ENCODE results near the gene PRDM4.
"Not testable (repeated sequence)": the region's sequence is repeated elsewhere in the genome, so short reads cannot be mapped to it uniquely, and the experiment has no call there.

The PRDM4 gene

DNA sequence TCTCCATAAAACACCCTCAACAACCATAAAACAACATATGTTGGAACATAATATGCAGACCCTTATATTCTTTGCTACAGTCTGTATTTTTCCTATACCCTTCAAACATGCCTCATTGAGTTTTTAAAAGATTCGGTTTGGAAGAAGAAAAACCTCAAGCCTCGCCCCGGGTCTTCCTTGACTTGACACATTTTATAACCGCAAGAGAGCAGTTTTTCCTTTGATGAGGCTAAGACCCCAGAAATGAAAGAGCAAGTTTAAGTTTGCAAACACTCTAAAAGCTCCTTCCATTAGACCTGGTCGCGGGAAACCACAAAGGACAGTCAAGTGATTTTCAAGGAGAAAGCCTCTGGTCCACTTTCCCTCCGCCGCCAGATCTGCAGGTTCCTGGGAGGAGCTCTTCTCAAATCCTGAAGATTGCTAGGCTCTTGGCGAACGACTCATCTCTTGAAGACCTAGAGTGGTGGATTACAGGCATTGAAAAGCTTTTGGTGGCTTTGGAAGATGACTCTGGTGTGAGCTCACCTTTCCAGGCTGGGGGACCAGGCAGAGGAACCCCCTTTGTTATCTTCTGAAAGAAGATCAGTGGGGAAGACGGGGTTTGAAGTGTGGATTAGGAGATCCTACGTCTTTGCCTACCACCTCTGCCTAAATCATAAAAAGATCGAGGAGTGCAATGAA, 13.6 kb upstream of the PRDM4 start, which contains the start of gene ASCL4:
ASCL4 (plus strand) TSS at position 356 of the 681 bp plus-strand sequence. CDS start 515 bp downstream, outside the sequence.
- DNase-seq (ENCODE audit: low spot score), result no peak

GRCh38 chr12:107767466-107767865, 6.5 kb upstream of the PRDM4 start:
- DNase-seq (ENCODE audit: low spot score), result no peak

- no peak for DNase-seq (ENCODE audit: low spot score)
Measured at GRCh38 chr12:107765316-107765715, 4.4 kb upstream of the PRDM4 start.

DNA sequence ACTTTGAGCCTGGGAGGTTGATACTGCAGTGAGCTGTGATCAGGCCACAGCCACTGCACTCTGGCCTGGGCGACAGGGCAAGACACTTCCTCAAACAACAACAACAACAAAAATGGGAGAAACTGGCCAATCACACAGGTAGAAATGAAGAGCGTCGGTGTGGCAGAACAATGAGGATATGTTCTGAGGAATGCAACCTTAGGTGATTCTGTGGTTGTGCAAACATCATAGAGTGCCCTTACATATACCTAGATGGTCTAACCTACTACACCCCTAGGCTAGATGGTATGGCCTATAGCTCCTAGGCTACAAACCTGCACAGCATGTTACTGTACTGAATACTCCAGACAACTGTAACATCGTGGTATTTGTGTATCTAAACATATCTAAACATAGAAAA, 3.7 kb upstream of the PRDM4 start:
- DNase-seq (ENCODE audit: low spot score), result no peak

GRCh38 chr12:107762874-107763273, 1.9 kb upstream of the PRDM4 start:
- no peak for DNase-seq (ENCODE audit: low spot score)

GRCh38 chr12:107761502-107761904, 566 bp upstream of the PRDM4 start:
- DNase-seq (ENCODE audit: low spot score), result peak; percentile 21

- peak; percentile 28 for DNase-seq (ENCODE audit: low spot score)
Measured at GRCh38 chr12:107760207-107760808, 629 bp downstream of the PRDM4 start.

DNA sequence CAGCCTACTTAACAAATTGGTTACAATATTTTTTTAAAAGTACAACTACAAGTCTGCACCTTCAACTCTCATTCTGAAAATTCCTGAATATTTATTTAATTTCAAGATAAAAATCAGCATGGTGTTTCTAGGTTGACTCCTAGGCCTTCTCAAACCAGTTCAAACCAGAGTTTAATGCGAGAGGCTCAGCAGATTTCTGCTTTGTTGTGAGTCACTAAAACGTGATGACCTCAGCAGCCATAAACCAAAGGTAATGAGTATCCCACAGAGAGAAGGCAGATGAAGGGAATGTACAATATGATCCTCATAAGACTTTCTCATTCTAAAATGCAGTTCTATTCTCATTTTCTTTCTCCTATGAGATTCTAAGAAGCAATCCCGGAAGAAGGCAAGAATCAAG, 1.5 kb downstream of the PRDM4 start:
- DNase-seq (ENCODE audit: low spot score), result no peak

- no peak for DNase-seq (ENCODE audit: low spot score)
Measured at GRCh38 chr12:107749083-107749482, 11.9 kb downstream of the PRDM4 start.

GRCh38 chr12:107748472-107748871, 12.5 kb downstream of the PRDM4 start:
- DNase-seq (ENCODE audit: low spot score), result no peak

- no peak for DNase-seq (ENCODE audit: low spot score)
Measured at GRCh38 chr12:107736914-107737313, 24.0 kb downstream of the PRDM4 start.

DNA sequence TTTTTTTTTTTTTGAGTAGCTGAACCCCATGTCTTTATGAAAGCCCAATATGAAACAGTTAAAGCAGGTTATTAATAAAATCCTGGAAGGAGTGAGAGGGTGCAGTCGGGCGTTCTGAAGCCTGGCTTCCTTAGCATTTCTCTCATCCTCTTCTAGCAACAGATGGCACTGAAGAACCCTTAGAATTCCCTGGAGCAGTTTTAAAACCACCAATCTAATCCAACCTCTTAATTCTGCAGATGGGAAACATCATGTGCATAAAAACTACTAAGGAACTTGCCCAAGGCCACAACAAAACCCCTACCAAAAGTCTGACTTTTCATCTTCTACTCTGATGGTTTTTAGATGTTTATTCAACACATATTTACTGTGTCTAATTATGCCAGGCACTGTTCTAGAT, 25.2 kb downstream of the PRDM4 start:
- no peak for DNase-seq (ENCODE audit: low spot score)

DNA sequence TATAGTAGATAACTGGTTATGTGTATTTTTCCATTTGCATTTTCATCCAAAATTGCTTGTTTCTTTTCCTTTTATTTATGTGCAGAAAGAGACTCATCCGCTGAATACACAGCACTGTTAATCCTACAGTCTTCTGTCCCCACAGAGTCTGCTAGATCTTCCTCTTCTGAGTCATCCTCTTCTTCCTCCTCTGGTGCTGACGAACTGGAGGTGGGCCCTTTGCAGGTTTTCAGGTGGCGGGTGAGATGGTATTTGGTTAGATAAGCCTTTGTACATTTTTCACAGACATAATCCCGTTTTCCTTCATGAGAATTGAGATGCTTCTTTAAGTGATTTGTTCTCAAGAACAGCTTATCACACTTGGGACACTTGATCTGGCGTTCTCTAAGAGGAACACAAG, 26.8 kb downstream of the PRDM4 start:
- no peak for DNase-seq (ENCODE audit: low spot score)

GRCh38 chr12:107732365-107732764, 28.6 kb downstream of the PRDM4 start:
- no peak for DNase-seq (ENCODE audit: low spot score)

DNA sequence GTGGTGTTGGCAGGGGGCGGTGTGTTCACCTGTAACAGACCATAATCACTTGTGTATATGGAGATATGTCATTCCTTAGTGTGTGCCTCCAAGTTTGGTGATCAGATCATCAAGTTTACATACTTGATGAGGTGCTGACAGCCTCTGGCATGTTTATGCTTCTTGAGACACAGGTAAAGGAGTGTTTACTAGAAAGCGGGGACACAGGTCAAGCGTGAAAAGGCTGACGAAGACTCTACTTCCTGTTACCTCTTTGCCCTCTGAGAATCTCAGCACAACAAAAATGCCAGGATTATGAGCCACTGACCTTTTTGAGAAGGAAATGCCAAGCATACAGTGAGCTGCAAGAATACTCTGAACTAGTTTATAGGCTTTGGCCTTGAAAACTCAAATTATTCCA, 29.6 kb downstream of the PRDM4 start:
- no peak for DNase-seq (ENCODE audit: low spot score)

DNA sequence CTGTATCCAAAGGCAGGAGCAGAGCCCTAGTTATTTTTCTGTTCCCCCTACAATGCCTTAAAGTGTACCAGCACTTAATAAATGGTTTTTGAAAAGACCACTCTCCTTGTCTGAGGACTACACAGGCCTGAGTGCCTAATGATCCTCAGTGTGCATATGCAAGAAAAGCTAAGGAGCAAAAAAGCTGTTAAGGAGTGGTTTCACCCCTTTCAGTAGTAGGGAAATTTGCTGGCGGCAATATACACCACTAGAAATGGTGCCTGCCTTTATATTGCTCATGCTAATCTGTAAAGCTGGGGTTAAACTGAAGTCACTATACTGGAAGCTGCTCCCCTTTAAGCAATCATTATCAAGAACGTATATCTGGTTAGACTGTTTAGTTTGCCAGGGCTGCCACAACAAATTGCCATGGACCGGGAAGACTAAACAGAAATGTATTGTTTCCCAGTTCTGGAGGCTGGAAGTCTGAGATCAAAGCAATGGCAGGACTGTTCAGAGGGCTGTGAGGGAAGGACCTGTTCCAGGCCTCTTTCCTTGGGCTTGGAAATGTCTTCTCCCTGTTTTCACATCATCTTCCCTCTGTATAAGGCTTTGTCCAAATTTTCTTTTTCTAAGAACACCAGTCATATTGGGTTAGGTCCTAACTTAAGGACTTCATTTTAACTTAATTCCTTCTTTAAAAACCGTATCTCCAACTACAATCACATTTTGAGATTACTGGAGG, 30.2 kb downstream of the PRDM4 start:
- DNase-seq (ENCODE audit: low spot score), result no peak

DNA sequence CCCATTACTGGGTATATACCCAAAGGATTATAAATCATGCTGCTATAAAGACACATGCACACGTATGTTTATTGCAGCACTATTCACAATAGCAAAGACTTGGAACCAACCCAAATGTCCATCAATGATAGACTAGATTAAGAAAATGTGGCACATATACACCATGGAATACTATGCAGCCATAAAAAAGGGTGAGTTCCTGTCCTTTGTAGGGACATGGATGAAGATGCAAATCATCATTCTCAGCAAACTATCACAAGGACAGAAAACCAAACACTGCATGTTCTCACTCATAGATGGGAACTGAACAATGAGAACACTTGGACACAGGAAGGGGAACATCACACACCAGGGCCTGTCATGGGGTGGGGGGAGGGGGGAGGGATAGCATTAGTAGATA, 33.2 kb downstream of the PRDM4 start:
- not testable (repeated sequence) for DNase-seq (ENCODE audit: low spot score)

DNA sequence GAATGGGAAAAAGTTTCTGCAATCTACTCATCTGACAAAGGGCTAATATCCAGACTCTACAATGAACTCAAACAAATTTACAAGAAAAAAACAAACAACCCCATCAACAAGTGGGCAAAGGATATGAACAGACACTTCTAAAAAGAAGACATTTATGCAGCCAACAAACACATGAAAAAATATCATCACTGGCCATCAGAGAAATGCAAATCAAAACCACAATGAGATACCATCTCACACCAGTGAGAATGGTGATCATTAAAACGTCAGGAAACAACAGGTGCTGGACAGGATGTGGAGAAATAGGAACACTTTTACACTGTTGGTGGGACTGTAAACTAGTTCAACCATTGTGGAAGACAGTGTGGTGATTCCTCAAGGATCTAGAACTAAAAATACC, 33.6 kb downstream of the PRDM4 start:
- not testable (repeated sequence) for DNase-seq (ENCODE audit: low spot score)

DNA sequence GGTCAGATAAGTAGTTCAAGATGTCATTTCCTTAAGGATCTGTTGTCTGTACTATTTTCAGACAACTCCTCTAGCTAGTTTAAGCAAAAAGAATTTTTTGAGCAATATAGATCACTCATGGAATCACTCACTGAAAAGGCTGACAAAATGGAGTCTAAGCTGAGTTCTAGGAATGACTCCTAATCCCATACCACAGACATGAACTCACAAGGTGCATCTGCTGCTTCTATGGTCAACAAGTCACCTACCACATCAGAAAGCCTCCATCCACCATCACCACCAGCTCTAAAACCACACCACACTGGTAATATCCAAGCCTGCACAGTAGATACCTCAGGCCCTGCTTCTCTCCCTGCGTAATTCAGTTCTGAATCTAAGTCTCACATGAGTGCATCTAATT, 42.3 kb downstream of the PRDM4 start:
- no peak for DNase-seq (ENCODE audit: low spot score)

DNA sequence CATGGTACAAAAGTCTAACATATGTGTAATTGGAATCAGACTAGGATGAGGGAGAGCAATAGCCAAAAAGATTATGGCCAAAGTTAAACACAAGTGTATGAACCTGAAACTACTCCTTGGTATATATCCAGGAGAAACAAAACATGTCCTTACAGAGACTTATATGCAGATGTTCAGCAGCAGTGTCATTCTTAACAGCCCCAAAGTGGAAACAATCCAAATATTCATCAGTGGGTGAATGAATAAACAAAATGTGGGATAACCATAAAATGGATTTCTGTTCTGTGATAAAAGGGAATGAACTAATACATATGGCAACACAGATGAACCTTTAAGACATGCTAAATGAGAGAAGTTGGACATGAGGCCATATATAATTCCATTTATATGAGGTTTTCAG, 45.2 kb downstream of the PRDM4 start:
- DNase-seq (ENCODE audit: low spot score), result no peak

DNA sequence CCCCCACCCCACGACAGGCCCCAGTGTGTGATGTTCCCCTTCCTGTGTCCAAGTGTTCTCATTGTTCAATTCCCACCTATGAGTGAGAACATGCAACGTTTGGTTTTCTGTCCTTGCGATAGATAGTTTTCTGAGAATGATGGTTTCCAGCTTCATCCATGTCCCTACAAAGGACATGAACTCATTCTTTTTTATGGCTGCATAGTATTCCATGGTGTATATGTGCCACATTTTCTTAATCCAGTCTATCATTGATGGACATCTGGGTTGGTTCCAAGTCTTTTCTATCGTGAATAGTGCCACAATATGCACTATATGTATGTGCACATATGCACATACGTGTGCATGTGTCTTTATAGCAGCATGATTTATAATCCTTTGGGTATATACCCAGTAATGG, 55.4 kb downstream of the PRDM4 start:
- DNase-seq (ENCODE audit: low spot score), result not testable (repeated sequence)

DNA sequence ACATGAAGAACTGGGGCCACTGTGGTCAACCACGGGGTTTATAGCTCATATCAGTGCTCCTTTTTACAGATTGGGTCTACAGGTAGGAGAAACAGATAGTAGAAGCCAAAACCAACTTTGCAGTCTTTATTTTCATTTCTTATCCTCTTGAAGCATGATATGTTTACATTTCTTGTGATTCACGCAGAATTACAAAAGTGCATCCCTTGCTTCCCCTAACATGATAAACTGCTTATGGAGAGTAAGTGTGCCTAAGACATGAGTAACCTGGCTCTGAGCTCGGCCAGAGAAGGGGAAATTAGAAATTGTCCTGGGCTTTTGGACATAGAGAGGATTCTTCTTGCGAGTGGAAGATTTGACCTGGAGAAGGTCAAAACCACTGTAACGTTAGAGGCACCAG, 56.9 kb downstream of the PRDM4 start:
- no peak for DNase-seq (ENCODE audit: low spot score)

DNA sequence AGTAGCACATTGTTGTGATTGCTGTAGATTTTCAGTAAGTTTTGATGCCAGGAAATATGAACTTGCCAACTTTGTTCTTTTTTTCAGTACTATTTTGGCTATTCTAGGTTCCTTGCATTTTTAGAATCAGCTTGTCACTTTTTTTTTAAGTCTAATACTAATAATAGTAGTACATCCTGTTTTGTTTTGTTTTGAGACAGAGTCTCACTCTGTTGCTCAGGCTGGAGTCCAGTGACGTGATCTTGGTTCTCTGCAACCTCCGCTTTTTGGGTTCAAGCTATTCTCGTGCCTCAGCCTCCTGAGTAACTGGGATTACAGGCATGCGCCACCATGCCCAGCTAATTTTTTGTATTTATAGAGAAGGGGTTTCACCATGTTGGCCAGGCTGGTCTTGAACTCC, 58.8 kb downstream of the PRDM4 start:
- DNase-seq (ENCODE audit: low spot score), result no peak
